HG03064 (cell line): ENCODE results near the gene SPACA6.
A peak's percentile ranks its signal among the peaks of the same experiment; 100 is the strongest.

ENCODE experiments used
- ATAC-seq: cut with Tn5 transposase; IDR thresholded peaks from one replicate; pipeline ENCODE4 v1.9.1; 2021; ENCODE audit warnings: low read depth; ENCODE audit not compliant: unreplicated experiment

The SPACA6 gene

GRCh38 chr19:51703575-51704515 is 10.7 kb downstream of the SPACA6 start:
- ATAC-seq = peak; percentile 67

DNA sequence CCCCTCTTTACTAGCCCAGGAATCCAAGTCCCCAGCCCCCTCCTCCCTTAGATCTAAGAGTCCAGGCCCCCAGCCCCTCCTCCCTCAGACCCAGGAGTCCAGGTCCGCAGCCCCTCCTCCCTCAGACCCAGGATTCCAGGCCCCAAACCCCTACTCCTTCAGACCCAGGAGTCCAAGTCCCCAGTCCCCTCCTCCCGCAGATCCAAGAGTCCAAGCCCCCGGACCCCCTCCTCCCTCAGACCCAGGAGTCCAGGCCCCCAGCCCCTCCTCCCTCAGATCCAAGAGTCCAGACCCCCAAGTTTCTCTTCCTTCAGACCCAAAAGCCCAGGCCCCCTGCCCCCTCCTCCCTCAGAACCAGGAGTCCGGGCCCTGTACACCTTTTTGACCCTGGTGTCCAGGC is 11.5 kb downstream of the SPACA6 start:
- ATAC-seq = no peak

- no peak for ATAC-seq
These were observed 13.2 kb downstream of the SPACA6 start for GRCh38 chr19:51706296-51706695.

DNA sequence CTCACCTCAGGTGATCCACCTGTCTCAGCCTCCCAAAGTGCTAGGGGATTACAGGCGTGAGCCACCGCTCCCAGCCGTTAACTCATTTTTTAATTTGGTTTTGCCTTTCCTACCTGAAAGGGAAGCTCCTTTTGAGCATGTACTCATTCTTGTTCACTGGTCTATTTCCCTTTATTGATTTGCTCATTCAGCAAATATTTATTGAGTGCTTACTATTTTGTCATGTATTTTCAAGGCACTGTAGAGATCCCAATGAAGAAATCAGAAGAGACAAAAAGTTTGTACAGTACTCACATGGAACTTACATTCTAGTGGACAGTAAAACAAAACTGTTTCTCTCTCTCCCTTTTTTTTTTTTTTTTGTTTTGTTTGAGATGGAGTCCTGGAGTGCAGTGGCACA is 13.8 kb downstream of the SPACA6 start:
- no peak for ATAC-seq

- ATAC-seq = no peak
These were observed 15.7 kb downstream of the SPACA6 start for GRCh38 chr19:51708811-51709210.

DNA sequence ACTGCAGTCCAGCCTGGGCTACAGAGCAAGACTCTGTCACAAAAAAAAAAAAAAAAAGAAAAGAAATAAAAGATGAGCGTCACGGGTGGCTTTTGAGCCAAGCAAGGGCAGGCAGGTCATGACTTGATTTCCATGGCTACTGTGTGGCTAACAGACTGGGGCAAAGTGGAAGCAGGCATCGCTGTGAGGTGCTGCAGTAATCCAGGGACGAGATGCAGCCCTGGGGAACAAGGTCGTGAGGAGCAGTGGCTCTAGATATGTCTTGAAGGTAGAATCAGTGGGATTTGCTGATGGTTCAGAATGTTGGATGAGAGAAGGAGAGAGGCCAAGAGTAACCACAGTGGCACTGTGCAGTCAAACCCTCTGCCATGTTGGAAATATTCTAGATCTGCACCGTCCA is 16.4 kb downstream of the SPACA6 start:
- ATAC-seq = no peak

- no peak for ATAC-seq
These were observed 17.0 kb downstream of the SPACA6 start for GRCh38 chr19:51710163-51710562.

DNA sequence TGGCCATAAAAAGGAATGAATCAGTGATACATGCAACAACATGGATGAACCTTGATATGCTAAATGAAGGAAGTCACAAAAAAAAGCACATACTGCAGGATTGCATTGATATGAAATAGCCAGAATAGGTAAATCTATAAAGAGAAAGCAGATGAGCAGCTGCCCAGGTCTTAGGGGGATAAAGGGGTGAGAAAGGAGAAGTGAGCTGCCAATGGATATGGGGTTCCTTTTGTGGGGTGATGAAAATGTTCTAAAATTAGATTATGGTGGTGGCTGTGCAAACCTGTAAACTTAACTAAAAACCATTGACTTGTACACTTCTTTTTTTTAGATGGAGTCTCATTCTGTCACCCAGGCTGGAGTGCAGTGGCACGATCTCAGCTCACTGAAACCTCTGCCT is 18.6 kb downstream of the SPACA6 start:
- no peak for ATAC-seq

GRCh38 chr19:51712461-51713081 is 19.4 kb downstream of the SPACA6 start:
- ATAC-seq = no peak

DNA sequence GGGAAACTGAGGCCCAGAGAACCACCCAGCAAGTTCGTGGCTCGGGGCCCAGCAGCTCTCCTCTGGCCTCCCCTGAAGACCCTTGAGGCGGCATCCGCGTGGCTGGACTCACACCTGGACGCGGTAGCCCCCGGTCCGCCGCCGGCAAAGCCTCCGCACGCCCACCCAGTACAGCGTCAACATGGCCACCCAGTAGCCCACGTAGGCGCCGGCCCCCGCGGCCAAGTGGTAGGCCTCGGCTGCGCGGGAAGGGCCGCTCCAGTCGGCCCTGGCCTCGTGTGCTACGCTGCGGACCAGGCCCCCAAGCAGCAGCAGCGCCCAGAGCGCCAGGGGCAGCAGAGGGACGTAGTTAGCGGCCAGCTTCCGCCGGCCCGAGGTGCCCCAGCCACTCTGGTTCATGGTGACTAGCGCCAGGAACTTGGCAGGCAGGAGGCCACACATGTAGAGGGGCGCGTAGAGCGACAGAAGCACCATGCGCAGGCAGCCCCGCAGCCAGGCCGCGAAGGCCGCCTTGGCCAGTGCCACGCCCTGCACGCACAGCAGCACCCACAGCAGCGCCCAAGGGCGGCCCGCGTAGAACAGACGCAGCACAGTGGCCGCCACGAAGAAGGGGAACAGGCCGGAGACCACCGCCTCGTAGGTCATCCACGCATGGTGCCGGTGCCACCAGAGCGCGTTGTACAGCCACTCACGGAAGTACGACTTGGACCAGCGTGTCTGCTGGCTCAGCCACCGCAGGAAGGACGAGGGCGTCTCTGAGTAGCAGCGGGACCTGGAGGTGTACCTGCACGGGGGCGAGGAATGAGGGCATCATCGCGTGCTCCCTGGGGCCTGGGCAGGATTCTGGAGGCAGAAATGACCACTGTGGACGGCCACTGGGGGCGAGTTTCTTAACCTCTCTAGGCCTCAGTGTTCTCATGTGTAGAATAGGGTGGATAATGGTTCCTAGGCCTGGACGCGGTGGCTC is 20.5 kb downstream of the SPACA6 start:
- no peak for ATAC-seq

DNA sequence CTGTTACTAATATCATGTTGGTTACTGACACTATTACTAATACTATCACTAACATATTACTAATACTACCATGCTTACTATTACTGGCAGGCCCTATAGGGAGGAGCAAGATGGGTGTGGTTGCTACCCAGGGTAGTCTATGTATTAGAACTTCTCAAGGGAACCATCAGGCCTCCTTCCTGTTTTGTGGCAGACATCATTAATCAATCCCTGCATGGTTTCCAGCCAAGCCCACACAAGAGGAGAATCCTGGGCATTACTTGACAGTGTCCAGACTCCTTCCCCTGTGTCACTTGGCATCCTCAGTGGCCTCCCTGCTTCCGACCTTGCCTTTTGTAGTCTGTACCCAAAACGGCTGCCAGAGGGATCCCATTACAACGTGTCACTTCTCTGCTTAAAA is 21.7 kb downstream of the SPACA6 start:
- no peak for ATAC-seq

DNA sequence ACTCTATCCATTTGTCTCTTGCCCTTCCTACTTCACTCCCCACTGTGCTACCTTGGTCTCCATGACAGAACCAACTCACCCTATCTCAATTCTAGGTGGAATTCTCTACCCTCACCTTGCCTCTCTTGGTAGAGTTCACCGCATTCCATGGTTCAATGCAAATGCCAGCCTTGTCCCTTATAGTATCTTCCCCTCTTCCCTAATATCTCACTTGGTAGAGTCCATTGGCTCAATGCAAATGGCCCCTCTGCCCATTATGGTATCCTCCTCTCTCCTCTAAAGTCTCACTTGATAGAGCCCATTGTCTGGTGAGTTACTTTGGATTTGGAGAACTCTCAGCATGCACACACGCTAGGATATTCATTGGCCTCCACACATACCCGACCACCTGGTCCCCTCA is 22.7 kb downstream of the SPACA6 start:
- ATAC-seq = no peak

- no peak for ATAC-seq
These were observed 23.8 kb downstream of the SPACA6 start for GRCh38 chr19:51716925-51717324.

DNA sequence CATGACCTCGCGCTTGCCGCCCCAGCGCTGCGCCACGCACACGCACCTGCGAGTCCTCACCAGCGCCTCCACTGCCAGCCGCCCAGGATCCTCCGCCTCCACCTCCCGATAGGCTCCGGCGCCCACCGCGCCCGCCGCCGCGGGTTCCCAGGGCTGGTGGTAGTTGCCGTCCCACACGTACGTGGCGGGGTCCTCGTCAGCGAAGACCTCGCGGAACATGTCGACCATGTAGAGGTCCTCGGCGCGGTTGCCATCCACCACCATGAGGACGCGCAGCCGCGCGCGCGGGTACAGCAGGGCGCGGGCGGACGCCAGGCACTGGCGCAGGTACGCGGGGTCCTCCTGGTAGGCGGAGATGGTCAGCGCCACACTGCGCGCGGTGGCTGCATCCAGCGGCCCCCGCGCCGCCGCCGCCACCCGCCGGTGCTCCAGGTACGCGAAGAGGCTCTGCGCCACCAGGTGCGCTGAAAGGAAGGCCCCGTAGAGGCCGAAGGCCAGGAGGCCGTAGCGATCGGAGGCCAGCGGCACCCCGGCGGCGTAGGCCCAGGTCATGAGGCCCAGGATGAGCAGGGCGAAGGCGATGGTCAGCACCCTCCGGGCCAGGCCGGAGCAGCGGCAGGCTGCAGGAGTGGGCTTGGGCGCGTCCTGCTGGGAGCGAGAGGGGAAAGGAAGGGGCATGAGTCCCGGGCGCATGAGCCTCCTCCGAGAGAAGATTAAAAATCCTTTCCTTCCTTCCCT is 26.3 kb downstream of the SPACA6 start:
- no peak for ATAC-seq

GRCh38 chr19:51721905-51722304 is 28.8 kb downstream of the SPACA6 start:
- ATAC-seq = no peak

- no peak for ATAC-seq
These were observed 29.4 kb downstream of the SPACA6 start for GRCh38 chr19:51722492-51722891.

DNA sequence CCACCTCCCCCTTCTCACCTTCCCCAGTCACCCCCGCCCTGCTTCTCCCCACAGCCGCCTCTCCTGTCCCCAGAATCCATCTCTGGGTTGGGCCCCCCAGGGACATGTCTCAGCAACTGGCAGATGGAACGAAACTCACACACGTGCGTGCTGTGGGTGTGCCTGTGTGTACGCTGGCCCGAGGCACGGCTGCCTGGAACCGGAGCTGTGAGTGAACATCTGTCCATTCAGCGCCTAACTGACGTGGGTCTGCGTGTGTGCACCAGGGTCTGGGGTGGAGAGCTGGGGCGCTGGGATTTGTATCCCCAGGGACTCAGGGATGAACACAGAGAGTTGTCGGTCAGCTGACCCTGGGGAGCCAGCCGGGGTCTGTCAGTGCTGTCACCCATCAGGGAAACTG is 31.4 kb downstream of the SPACA6 start:
- no peak for ATAC-seq

GRCh38 chr19:51726049-51726448 is 32.9 kb downstream of the SPACA6 start:
- no peak for ATAC-seq

- no peak for ATAC-seq
These were observed 34.3 kb downstream of the SPACA6 start for GRCh38 chr19:51727349-51727880.

DNA sequence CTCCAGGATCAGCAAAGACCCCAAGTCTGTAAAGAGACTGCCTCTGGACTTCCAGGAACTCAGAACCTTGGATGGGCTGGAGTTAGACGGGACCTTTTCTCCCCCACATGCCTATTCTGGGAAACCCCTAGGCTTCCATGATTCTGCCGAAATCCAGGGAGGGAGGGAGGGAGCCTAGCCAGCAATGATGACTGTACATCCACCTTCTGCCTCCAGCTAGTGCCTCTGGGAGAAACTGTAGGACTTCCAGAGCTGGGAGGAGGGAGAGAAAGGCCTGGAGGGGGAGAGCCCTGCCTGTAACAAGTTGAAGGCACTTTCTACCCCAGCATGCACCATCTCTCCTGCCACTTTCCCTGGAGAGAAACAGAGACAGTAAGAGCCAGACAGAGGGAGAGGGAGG is 36.7 kb downstream of the SPACA6 start:
- no peak for ATAC-seq
